Activated T-cell treated with anti-CD3 and anti-CD28 coated beads, Interleukin-2, amount 50 U/mL, for 48 hours (primary cell): Measurements from ENCODE around the gene ZFC3H1.

ENCODE experiments used
- DNase-seq, 2 experiments: peaks; one replicate each; pipeline ENCODE4 v3.0.0-alpha.2; 2020

ZFC3H1 gene

GRCh38 chr12:71627438-71628002 lies 36.1 kb downstream of the ZFC3H1 start:
- no peak for DNase-seq

DNA sequence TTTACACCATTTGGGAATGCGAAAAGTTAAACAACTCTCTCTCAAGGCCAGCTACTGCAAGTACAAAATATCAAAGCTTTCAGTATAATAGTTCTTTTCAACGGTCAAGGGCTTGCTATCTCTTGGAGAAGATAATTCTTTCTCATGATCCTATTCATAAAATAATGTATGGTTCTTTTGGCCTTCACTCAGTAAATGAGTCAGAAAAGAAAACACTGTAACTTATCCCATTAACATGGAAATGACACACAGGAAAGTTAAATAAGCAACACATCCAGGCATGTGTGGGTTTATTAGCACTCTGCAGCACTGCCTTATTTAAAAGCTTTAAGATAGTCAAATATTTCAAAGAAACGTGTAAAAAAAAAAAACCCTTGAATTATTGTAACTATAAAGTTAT lies 36.9 kb downstream of the ZFC3H1 start:
- DNase-seq: no peak

- no peak for DNase-seq
These were observed 37.5 kb downstream of the ZFC3H1 start for GRCh38 chr12:71626098-71626497.

DNA sequence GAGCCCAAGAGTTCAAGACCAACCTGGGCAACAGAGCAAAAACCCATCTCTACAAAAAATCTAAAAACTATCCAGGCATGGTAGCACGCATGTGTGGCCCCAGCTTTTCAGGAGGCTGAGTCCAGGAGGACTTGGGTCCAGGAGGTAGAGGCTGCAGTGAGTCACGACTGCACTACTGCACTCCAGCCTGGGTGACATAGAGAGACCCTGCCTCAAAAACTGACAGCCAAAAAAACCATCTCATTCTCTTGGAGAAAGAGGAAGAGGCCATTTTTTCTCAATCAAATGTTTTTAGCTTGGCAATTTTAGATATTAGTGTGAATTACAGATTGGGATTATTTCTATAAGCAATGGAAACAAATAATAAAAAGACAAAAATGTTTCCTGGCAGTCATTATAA lies 38.2 kb downstream of the ZFC3H1 start:
- no peak for DNase-seq

DNA sequence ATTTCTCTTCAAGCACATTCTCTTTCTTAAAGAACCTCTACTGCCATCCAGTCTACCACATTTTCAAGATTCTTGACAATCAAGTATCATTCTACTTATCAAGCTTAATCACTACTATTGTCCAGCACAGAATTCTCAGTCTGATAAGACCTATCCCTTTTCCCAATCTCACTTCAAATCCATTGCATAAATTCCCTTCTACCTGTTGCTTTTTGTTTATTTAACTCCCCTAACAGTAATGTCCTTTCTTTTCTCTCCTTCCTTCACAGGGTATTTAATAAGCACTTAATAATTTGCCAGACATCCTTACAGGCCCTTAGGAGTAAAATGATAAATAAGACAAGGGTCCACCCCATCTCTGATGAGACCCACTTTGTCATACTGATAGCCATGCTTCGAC lies 41.7 kb downstream of the ZFC3H1 start:
- DNase-seq: no peak

- no peak for DNase-seq
These were observed 53.4 kb downstream of the ZFC3H1 start for GRCh38 chr12:71610031-71610795.

DNA sequence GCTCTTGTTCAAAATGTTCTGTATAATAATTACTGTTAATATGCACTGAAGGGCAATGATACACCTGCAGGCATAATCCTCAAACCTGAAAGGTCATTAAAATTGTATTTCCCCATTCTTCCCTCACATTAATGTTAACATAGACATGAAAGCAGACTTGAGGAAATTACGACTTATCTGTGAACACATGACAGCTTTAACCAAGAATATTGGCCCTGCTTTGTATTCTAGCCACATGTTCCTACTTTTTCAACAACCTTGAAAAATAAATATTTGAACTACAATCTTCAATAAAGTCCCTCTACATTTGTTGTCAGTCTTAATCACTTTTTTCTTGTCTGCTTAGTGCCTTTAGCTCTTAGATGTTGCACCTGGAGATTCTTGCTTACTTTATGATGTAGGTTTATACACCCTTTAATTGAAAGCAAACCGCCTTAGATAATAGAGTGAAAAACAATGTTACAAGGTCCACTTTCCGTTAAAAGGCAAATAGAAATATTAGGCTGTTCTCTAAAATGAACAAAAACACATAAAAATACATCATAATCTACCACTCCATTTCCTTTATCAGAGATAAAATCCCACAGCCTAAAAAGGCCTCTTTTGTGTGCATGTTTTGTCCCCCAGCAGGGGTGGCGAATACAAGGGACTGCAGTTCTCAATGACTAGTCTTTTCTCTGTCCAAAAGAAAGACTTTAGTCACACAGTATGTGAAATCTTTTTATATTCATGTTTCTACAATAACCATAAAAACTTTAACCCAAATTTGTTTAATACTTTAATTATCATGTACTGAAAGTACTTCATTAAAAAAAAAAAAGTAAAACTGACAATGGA lies 55.9 kb downstream of the ZFC3H1 start:
- DNase-seq: no peak

- no peak for DNase-seq
These were observed 58.6 kb downstream of the ZFC3H1 start for GRCh38 chr12:71605039-71605438.

DNA sequence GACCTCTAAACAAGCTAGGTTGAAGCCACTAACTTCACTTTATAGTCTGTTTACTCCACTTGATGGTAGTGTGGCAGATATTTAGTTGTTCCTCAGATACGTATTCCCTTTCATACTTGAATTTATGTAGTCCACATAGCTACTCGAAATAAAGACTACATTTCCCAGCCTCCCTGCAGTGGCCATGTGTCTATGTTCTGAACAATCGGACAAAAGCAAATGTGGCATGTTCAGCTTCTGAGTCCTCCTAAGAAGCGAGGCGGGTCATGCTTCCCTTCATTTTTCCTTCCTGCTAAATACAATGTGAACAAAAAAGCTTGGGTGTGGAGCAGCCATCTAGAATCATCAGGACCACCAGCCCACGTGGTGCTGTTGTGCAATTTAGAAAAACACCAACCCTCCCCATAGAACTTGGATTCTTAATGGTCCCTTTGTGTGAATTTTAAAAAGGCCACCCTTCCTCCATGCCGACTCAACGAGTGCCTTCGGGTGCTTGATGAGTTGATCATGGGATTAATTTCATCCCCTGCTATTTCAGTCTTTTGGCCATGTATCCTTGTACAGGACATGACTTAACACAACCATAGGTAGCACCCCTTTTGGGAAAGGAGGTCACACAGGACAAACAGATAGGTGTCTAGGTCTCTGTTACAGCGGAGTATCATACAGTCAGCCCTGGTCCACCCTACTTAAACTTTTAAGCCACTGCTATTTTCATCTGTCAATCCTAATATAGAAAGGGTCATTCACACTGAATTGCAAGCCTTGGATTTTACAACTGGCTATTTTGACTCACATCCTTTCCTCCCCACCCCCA lies 60.7 kb downstream of the ZFC3H1 start:
- no peak for DNase-seq

- no peak for DNase-seq
These were observed 62.1 kb downstream of the ZFC3H1 start for GRCh38 chr12:71601546-71601945.

GRCh38 chr12:71599210-71599609 lies 64.4 kb downstream of the ZFC3H1 start:
- DNase-seq: no peak

GRCh38 chr12:71594214-71594948 lies 69.3 kb downstream of the ZFC3H1 start:
- no peak for DNase-seq

GRCh38 chr12:71592841-71593240 lies 70.8 kb downstream of the ZFC3H1 start:
- DNase-seq: no peak

DNA sequence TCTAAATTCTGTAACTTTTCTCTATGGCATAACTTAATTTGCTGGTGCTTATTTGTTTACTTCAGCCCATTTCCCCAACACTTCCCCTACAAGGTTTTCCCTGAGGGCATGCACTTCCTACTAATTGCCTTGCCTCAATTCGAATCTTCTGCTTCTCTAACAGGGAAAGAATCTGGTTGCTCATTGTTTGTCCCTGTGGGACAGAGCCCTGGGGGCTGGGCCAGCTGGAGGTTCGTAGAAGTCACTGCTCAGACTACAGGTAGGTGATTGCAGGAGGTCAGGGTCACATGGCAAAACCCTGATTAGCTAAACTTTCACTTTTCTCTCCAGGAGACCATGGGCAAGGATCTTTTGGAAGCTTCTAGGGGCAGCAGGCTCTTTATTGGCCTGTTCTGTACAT lies 72.0 kb downstream of the ZFC3H1 start:
- no peak for DNase-seq

GRCh38 chr12:71589478-71589881 lies 74.2 kb downstream of the ZFC3H1 start:
- no peak for DNase-seq

- DNase-seq: no peak
These were observed 76.6 kb downstream of the ZFC3H1 start for GRCh38 chr12:71587012-71587411.

DNA sequence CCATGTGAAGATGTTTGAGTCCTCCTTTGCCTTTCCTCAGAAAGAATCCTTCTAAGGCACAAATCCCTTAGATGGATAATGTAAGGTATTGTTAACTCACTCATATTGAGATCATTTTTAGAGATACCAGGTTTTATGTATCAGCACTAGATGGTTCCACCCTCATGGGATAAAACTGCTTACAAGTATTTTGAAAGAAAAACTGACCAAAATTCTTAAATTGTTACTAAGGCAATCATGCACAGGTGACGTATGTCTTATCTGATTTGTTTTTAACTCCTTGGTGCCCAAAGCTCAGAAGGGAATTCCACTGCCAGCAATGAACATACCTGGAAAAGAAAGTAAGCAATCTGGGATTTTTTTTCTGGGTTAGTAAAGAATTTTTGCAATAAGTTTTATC lies 78.4 kb downstream of the ZFC3H1 start:
- DNase-seq: no peak

DNA sequence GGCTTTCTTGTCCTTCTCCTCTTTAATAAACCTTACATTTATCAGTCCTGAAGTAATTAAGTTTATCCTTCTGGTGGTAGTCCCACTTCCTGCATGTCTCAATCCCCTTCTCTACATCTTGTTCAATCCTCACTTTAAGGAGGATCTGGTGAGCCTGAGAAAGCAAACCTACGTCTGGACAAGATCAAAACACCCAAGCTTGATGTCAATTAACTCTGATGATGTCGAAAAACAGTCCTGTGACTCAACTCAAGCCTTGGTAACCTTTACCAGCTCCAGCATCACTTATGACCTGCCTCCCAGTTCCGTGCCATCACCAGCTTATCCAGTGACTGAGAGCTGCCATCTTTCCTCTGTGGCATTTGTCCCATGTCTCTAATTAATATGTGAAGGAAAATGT lies 79.3 kb downstream of the ZFC3H1 start:
- DNase-seq: no peak

GRCh38 chr12:71582925-71583324 lies 80.7 kb downstream of the ZFC3H1 start:
- no peak for DNase-seq

- DNase-seq: no peak
These were observed 82.4 kb downstream of the ZFC3H1 start for GRCh38 chr12:71581206-71581605.

DNA sequence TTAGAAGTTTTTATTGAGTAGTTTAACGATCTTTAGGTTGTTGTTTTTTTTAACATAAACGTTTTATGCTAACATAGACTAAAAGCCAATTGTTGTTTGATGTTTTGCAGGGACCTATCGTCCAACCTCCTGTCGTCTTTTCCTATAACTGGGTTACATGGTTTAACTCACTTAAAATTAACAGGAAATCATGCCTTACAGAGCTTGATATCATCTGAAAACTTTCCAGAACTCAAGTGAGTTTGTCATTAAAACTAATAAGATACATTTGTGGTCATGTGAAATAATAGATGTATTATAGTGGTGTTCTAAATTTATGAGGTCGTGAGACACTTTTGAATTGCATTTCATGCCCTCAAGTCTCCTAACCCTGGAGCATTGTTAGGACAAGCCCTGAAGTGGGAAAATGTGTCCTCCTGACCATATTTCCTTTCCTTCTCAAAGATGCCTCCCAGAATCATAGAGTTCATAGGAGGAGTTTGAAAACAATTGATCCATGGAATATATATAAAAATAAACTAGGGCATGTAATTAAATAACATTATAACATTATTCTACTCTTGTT lies 84.9 kb downstream of the ZFC3H1 start:
- no peak for DNase-seq

GRCh38 chr12:71576496-71576895 lies 87.2 kb downstream of the ZFC3H1 start:
- no peak for DNase-seq
